ENCODE results near the gene RABGEF1.
"Not testable (repeated sequence)": the region's sequence is repeated elsewhere in the genome, so short reads cannot be mapped to it uniquely, and the experiment has no call there.

Gene RABGEF1

DNA sequence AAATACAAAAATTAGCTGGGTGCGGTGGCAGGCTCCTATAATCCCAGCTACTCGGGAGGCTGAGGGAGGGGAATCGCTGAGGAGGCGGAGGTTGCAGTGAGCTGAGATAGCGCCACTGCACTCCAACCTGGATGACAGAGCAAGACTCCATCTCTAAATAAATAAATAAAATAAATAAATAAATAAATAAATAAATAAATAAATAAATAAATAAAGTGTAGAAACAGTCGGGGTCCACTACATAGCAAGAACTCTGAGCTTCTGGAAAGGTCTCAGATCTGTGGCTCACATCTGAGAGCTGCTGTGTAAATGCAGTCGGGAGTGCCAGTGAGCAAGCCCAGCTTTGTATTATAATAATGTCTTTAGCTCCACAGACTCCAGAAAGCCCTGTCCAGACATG is 76.1 kb downstream of the RABGEF1 start:
- H3K4me3 ChIP-seq (ENCODE audit: low read depth in 1 of 2, low read length in 2 of 2); H3K9ac ChIP-seq (ENCODE audit: low read length): not testable (repeated sequence)

GRCh38 chr7:66817208-66817795 is 76.8 kb downstream of the RABGEF1 start:
- H3K4me1 ChIP-seq (ENCODE audit: insufficient read depth, low read length); H3K27me3 ChIP-seq (ENCODE audit: control insufficient read depth in 1 of 2, insufficient read depth in 2 of 2, low read length in 2 of 2); H3K9me3 ChIP-seq (ENCODE audit: low read length); H3K4me3 ChIP-seq (ENCODE audit: low read depth in 1 of 2, low read length in 2 of 2); H3K9ac ChIP-seq (ENCODE audit: low read length); H3K27ac ChIP-seq (ENCODE audit: low read depth, low read length); H3K36me3 ChIP-seq (ENCODE audit: insufficient read depth, low read length): not testable (repeated sequence)

More for the DNA sequence above, 76.1 kb downstream of the RABGEF1 start:
- not testable (repeated sequence) for H3K27ac ChIP-seq (ENCODE audit: low read depth, low read length); H3K36me3 ChIP-seq (ENCODE audit: insufficient read depth, low read length); H3K4me1 ChIP-seq (ENCODE audit: insufficient read depth, low read length); H3K27me3 ChIP-seq (ENCODE audit: control insufficient read depth in 1 of 2, insufficient read depth in 2 of 2, low read length in 2 of 2); H3K9me3 ChIP-seq (ENCODE audit: low read length)

GRCh38 chr7:66817956-66818355 is 77.4 kb downstream of the RABGEF1 start:
- not testable (repeated sequence) for H3K9ac ChIP-seq (ENCODE audit: low read length); H3K9me3 ChIP-seq (ENCODE audit: low read length); H3K36me3 ChIP-seq (ENCODE audit: insufficient read depth, low read length); H3K27me3 ChIP-seq (ENCODE audit: control insufficient read depth in 1 of 2, insufficient read depth in 2 of 2, low read length in 2 of 2); H3K27ac ChIP-seq (ENCODE audit: low read depth, low read length); H3K4me1 ChIP-seq (ENCODE audit: insufficient read depth, low read length); H3K4me3 ChIP-seq (ENCODE audit: low read depth in 1 of 2, low read length in 2 of 2)

- H3K4me3 ChIP-seq (ENCODE audit: low read depth in 1 of 2, low read length in 2 of 2), result no peak overlapping the region
- H3K27me3 ChIP-seq (ENCODE audit: control insufficient read depth in 1 of 2, insufficient read depth in 2 of 2, low read length in 2 of 2), result no peaks in the 10 kb centered on the region
- H3K4me1 ChIP-seq (ENCODE audit: insufficient read depth, low read length), result no peaks in the 10 kb centered on the region
- H3K9ac ChIP-seq (ENCODE audit: low read length), result no peak overlapping the region
- no peaks in the 10 kb centered on the region for H3K9me3 ChIP-seq (ENCODE audit: low read length)
- H3K36me3 ChIP-seq (ENCODE audit: insufficient read depth, low read length), result no peaks in the 10 kb centered on the region
- no peak overlapping the region for H3K27ac ChIP-seq (ENCODE audit: low read depth, low read length)
Measured at GRCh38 chr7:66824041-66824440, 83.5 kb downstream of the RABGEF1 start.

- H3K9ac ChIP-seq (ENCODE audit: low read length); H3K27me3 ChIP-seq (ENCODE audit: control insufficient read depth in 1 of 2, insufficient read depth in 2 of 2, low read length in 2 of 2); H3K36me3 ChIP-seq (ENCODE audit: insufficient read depth, low read length); H3K27ac ChIP-seq (ENCODE audit: low read depth, low read length); H3K4me3 ChIP-seq (ENCODE audit: low read depth in 1 of 2, low read length in 2 of 2); H3K9me3 ChIP-seq (ENCODE audit: low read length); H3K4me1 ChIP-seq (ENCODE audit: insufficient read depth, low read length): not testable (repeated sequence)
Measured at GRCh38 chr7:66825538-66825937, 85.0 kb downstream of the RABGEF1 start.

DNA sequence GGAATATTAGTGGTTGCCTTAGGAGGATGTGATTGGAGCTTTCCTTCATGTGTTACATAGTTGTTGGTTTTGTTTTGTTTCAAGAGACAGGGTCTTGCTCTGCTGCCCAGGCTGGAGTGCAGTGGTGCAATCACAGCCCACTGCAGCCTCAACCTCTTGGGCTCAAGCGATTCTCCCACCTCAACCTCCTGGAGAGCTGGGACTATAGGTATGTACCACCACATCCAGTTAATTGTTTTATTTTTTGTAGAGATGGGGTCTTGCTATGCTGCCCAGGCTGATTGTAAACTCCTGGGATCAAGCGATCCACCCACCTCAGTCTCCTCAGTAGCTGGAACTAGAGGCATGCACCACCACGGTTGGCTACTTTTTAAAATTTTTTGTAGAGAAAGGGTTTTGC is 86.1 kb downstream of the RABGEF1 start:
- no peaks in the 10 kb centered on the region for H3K36me3 ChIP-seq (ENCODE audit: insufficient read depth, low read length)
- no peaks in the 10 kb centered on the region for H3K4me1 ChIP-seq (ENCODE audit: insufficient read depth, low read length)
- H3K4me3 ChIP-seq (ENCODE audit: low read depth in 1 of 2, low read length in 2 of 2), result no peak overlapping the region
- H3K27me3 ChIP-seq (ENCODE audit: control insufficient read depth in 1 of 2, insufficient read depth in 2 of 2, low read length in 2 of 2), result no peaks in the 10 kb centered on the region
- H3K27ac ChIP-seq (ENCODE audit: low read depth, low read length), result no peak overlapping the region
- no peaks in the 10 kb centered on the region for H3K9me3 ChIP-seq (ENCODE audit: low read length)
- H3K9ac ChIP-seq (ENCODE audit: low read length), result no peak overlapping the region

- H3K27me3 ChIP-seq (ENCODE audit: control insufficient read depth in 1 of 2, insufficient read depth in 2 of 2, low read length in 2 of 2); H3K9ac ChIP-seq (ENCODE audit: low read length); H3K36me3 ChIP-seq (ENCODE audit: insufficient read depth, low read length); H3K4me3 ChIP-seq (ENCODE audit: low read depth in 1 of 2, low read length in 2 of 2); H3K27ac ChIP-seq (ENCODE audit: low read depth, low read length); H3K4me1 ChIP-seq (ENCODE audit: insufficient read depth, low read length); H3K9me3 ChIP-seq (ENCODE audit: low read length): not testable (repeated sequence)
Measured at GRCh38 chr7:66830976-66831375, 90.4 kb downstream of the RABGEF1 start.

DNA sequence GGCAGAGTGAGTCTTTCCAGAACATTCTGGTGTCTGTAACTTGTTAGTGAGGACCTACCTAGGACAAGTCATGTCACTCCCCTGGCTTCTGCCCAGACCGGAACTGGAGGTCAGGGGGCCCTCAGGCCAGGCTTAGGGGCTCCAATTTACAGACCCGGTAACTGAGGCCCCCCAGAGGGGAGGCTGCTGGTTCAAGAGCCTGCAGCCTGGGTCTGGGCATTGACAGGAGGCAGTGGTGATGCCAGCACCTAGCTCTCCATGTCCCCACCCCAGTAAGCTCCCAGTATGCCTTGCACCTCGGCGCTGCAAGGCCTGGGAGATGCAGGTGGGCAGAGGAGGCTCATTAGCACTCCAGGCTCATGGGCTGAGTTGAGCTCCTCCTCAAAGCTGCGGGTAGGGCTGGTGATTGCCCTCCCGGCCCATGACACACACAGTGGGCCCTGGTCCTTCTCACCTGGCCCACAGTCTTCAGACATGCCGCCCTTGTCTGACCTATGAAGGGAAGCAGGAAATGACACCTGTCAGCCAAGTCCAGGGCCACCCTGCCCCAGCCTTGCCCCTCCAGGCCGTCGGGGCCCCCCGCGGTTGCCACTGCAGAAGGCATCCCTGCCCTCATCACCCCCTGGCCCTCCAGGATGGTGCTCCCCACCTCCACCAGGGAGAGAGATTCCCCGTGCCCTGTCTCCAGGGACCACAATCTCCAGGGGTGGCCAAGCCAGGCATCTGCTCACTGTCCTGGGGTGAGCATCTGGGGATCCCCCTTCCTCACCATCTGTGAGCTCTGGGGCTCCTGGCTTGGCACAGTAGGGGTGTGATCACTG is 92.2 kb downstream of the RABGEF1 start:
- Histone ChIP-seq H3K4me3 (ENCODE audit: low read depth in 1 of 2, low read length in 2 of 2) (no peak overlapping the region), H3K27ac (ENCODE audit: low read depth, low read length) (no peak overlapping the region)

GRCh38 chr7:66837007-66837406 is 96.5 kb downstream of the RABGEF1 start:
- H3K27me3 ChIP-seq (ENCODE audit: control insufficient read depth in 1 of 2, insufficient read depth in 2 of 2, low read length in 2 of 2), result no peaks in the 10 kb centered on the region
- H3K36me3 ChIP-seq (ENCODE audit: insufficient read depth, low read length), result no peaks in the 10 kb centered on the region
- H3K27ac ChIP-seq (ENCODE audit: low read depth, low read length), result no peak overlapping the region
- no peaks in the 10 kb centered on the region for H3K9me3 ChIP-seq (ENCODE audit: low read length)
- no peaks in the 10 kb centered on the region for H3K4me1 ChIP-seq (ENCODE audit: insufficient read depth, low read length)
- H3K4me3 ChIP-seq (ENCODE audit: low read depth in 1 of 2, low read length in 2 of 2), result no peak overlapping the region
- H3K9ac ChIP-seq (ENCODE audit: low read length), result no peak overlapping the region

More for the DNA sequence above, 92.2 kb downstream of the RABGEF1 start:
- no peaks in the 10 kb centered on the region for H3K36me3 ChIP-seq (ENCODE audit: insufficient read depth, low read length)
- H3K4me1 ChIP-seq (ENCODE audit: insufficient read depth, low read length), result no peaks in the 10 kb centered on the region
- no peaks in the 10 kb centered on the region for H3K27me3 ChIP-seq (ENCODE audit: control insufficient read depth in 1 of 2, insufficient read depth in 2 of 2, low read length in 2 of 2)
- H3K9ac ChIP-seq (ENCODE audit: low read length), result no peak overlapping the region
- H3K9me3 ChIP-seq (ENCODE audit: low read length), result no peaks in the 10 kb centered on the region

DNA sequence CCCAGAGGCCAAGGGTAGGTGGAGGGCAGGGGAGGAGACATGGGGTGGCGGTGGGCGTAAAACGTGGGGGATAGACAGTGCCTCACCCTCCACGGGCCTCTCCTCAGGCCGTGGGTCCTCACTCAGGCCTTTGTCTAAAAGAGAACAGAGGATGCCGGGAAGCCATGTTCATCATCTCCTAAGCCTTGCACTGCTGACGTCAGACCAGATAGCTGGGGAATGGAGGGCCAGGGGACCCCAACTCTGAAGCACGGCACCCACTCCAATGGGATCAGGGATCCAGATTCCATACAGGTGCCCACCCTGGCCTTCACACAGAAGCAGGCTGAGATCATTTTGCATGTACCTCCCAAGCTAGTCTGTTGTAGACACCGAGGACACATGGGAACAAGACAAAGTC is 97.1 kb downstream of the RABGEF1 start:
- Histone ChIP-seq H3K27me3 (ENCODE audit: control insufficient read depth in 1 of 2, insufficient read depth in 2 of 2, low read length in 2 of 2) (no peaks in the 10 kb centered on the region), H3K4me3 (ENCODE audit: low read depth in 1 of 2, low read length in 2 of 2) (no peak overlapping the region), H3K27ac (ENCODE audit: low read depth, low read length) (no peak overlapping the region), H3K36me3 (ENCODE audit: insufficient read depth, low read length) (no peaks in the 10 kb centered on the region), H3K9ac (ENCODE audit: low read length) (no peak overlapping the region), H3K4me1 (ENCODE audit: insufficient read depth, low read length) (no peaks in the 10 kb centered on the region), H3K9me3 (ENCODE audit: low read length) (no peaks in the 10 kb centered on the region)

- Histone ChIP-seq H3K36me3 (ENCODE audit: insufficient read depth, low read length) (no peaks in the 10 kb centered on the region), H3K9ac (ENCODE audit: low read length) (no peak overlapping the region), H3K4me3 (ENCODE audit: low read depth in 1 of 2, low read length in 2 of 2) (no peak overlapping the region), H3K27ac (ENCODE audit: low read depth, low read length) (no peak overlapping the region), H3K4me1 (ENCODE audit: insufficient read depth, low read length) (peaks cover 5% of the 10 kb centered on the region), H3K27me3 (ENCODE audit: control insufficient read depth in 1 of 2, insufficient read depth in 2 of 2, low read length in 2 of 2) (no peaks in the 10 kb centered on the region), H3K9me3 (ENCODE audit: low read length) (no peaks in the 10 kb centered on the region)
Measured at GRCh38 chr7:66839814-66840213, 99.3 kb downstream of the RABGEF1 start.

DNA sequence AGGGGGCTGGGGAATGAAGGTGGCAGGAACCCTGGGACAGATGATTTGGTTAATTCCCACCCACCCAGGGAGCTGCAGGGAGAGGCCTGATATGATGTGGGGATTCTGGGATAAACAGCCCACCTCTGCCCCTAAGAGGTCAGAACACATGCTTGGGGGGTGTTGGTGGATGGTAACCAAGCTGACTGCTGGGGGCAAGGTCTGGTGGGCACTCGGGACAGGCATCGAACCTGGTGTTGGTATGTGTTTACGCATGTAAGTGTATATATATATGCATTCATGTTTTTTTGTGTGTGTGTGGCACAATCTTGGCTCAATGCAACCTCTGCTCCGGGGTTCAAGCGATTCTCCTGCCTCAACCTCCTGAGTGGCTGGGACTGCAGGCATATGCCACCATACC is 99.8 kb downstream of the RABGEF1 start:
- Histone ChIP-seq H3K9ac (ENCODE audit: low read length) (no peak overlapping the region), H3K27ac (ENCODE audit: low read depth, low read length) (no peak overlapping the region), H3K27me3 (ENCODE audit: control insufficient read depth in 1 of 2, insufficient read depth in 2 of 2, low read length in 2 of 2) (no peaks in the 10 kb centered on the region), H3K4me3 (ENCODE audit: low read depth in 1 of 2, low read length in 2 of 2) (no peak overlapping the region), H3K9me3 (ENCODE audit: low read length) (no peaks in the 10 kb centered on the region), H3K36me3 (ENCODE audit: insufficient read depth, low read length) (no peaks in the 10 kb centered on the region), H3K4me1 (ENCODE audit: insufficient read depth, low read length) (peaks cover 5% of the 10 kb centered on the region)

Measured in muscle layer of colon (tissue), 2 donors.